GM19324 (cell line): Measurements from ENCODE around the gene KDSR.

Experiments
- ATAC-seq: cut with Tn5 transposase; IDR thresholded peaks from one replicate; pipeline ENCODE4 v1.9.1; 2021; ENCODE audit warnings: mild to moderate bottlenecking, moderate library complexity; ENCODE audit not compliant: unreplicated experiment, low FRiP score

Gene KDSR

GRCh38 chr18:63367053-63367953 lies at the start of gene KDSR:
KDSR (minus strand) TSS chr18:63367206; CDS start chr18:63367118, 88 bp downstream.
- ATAC-seq = peak; percentile 96

- no peak for ATAC-seq
These were observed 45.9 kb upstream of the KDSR start for GRCh38 chr18:63412953-63413352.

GRCh38 chr18:63410792-63411191 lies 43.8 kb upstream of the KDSR start:
- ATAC-seq = no peak

- ATAC-seq = no peak
These were observed 42.3 kb upstream of the KDSR start for GRCh38 chr18:63409301-63409700.

GRCh38 chr18:63407734-63408133 lies 40.7 kb upstream of the KDSR start:
- ATAC-seq = no peak

GRCh38 chr18:63405986-63406385 lies 39.0 kb upstream of the KDSR start:
- ATAC-seq = no peak

GRCh38 chr18:63402246-63403162 lies 35.5 kb upstream of the KDSR start:
- ATAC-seq = no peak

GRCh38 chr18:63399300-63399699 lies 32.3 kb upstream of the KDSR start:
- no peak for ATAC-seq

- ATAC-seq = no peak
These were observed 30.3 kb upstream of the KDSR start for GRCh38 chr18:63397349-63397748.

- no peak for ATAC-seq
These were observed 28.5 kb upstream of the KDSR start for GRCh38 chr18:63395503-63395902.

- no peak for ATAC-seq
These were observed 27.9 kb upstream of the KDSR start for GRCh38 chr18:63394954-63395353.

GRCh38 chr18:63387861-63388260 lies 20.9 kb upstream of the KDSR start:
- ATAC-seq = no peak

GRCh38 chr18:63382843-63383242 lies 15.8 kb upstream of the KDSR start:
- no peak for ATAC-seq

GRCh38 chr18:63379639-63379962 lies 12.6 kb upstream of the KDSR start:
- ATAC-seq = no peak

- ATAC-seq = no peak
These were observed 12.1 kb upstream of the KDSR start for GRCh38 chr18:63378919-63379638.

- no peak for ATAC-seq
These were observed 10.4 kb upstream of the KDSR start for GRCh38 chr18:63377275-63377980.

GRCh38 chr18:63376538-63376937 lies 9.5 kb upstream of the KDSR start:
- ATAC-seq = no peak

GRCh38 chr18:63374540-63374939 lies 7.5 kb upstream of the KDSR start:
- no peak for ATAC-seq

- no peak for ATAC-seq
These were observed 6.2 kb upstream of the KDSR start for GRCh38 chr18:63373161-63373560.

- ATAC-seq = no peak
These were observed 1.6 kb upstream of the KDSR start for GRCh38 chr18:63368611-63369010.
